ENCODE measurements around the gene GPHN. TPM values are rescaled to one million over a fixed set of nuclear protein-coding genes. Genes with fewer than 3 reads are reported as not detected.

Gene GPHN
- total RNA-seq, 1 experiment from 2014 or later = 18.1 TPM

DNA sequence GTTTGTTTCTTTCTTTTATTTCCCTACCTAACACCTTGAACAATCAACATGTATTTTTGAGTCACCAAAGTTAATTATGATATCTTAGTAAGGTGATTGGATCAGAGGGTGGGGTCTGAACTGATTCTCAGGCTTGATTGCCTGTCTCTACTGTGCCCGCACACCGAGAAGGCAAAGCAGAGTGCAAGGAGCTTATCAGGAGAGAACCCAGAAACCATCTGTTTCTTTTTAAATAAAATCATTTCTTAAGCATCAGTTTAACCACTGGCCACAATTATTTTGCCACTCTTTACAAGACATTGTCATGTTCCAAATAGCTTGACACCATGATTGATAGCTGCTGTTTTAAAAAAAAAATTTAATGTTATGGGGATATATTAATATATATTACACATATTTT lies 684.4 kb downstream of the GPHN start:
- no peak for DNase-seq (ENCODE audit: low spot score)
- ChIA-PET CTCF (interaction anchor here (1.6 kb wide), 1 partner anchor 94 kb away, joined by 9 read pairs; no protein-coding TSS in a partner anchor), POLR2A (no interaction called here)
- no peak for ATAC-seq
- Mint-ChIP-seq H3K9me3 (no peaks in the 10 kb centered on the region), H3K36me3 (no peaks in the 10 kb centered on the region), H3K27ac (no peak overlapping the region), H3K4me3 (no peak overlapping the region), H3K27me3 (ENCODE audit: low read depth) (no peaks in the 10 kb centered on the region), H3K4me1 (peaks cover 7% of the 10 kb centered on the region)
- TF ChIP-seq KAT7 (CRISPR knock-in tag; IDR thresholded peaks at IDR 0.05; ENCODE audit: borderline replicate concordance) (no peak), AR (CRISPR knock-in tag; IDR thresholded peaks at IDR 0.05) (no peak), NFE2L1 (CRISPR knock-in tag; IDR thresholded peaks at IDR 0.05) (no peak), USF2 (CRISPR knock-in tag; IDR thresholded peaks at IDR 0.05) (no peak)

GRCh38 chr14:67195279-67195678 lies 687.3 kb downstream of the GPHN start:
- ChIA-PET POLR2A (no interaction called here), CTCF (interaction anchor here (0.7 kb wide), 1 partner anchor 163 kb away, joined by 3 read pairs; no protein-coding TSS in a partner anchor)
- no peak for TF ChIP-seq NFYB (CRISPR knock-in tag; conservative IDR thresholded peaks at IDR 0.05; ENCODE audit: low read depth)
- TF ChIP-seq, protein P1, sequence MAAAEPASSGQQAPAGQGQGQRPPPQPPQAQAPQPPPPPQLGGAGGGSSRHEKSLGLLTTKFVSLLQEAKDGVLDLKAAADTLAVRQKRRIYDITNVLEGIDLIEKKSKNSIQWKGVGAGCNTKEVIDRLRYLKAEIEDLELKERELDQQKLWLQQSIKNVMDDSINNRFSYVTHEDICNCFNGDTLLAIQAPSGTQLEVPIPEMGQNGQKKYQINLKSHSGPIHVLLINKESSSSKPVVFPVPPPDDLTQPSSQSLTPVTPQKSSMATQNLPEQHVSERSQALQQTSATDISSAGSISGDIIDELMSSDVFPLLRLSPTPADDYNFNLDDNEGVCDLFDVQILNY (CRISPR knock-in tag; IDR thresholded peaks at IDR 0.05) = no peak
- TF ChIP-seq ARID4B (CRISPR knock-in tag; IDR thresholded peaks at IDR 0.05; ENCODE audit: borderline replicate concordance) = no peak
- TF ChIP-seq FOXK1 (CRISPR knock-in tag; IDR thresholded peaks at IDR 0.05) = no peak
- TF ChIP-seq ZNF121 (CRISPR knock-in tag; IDR thresholded peaks at IDR 0.05) = no peak
- no peak for TF ChIP-seq NR3C1 (CRISPR knock-in tag; conservative IDR thresholded peaks at IDR 0.05; ENCODE audit: low read depth)
- TF ChIP-seq NR1H2 (CRISPR knock-in tag; IDR thresholded peaks at IDR 0.05) = no peak
- TF ChIP-seq, protein P2, sequence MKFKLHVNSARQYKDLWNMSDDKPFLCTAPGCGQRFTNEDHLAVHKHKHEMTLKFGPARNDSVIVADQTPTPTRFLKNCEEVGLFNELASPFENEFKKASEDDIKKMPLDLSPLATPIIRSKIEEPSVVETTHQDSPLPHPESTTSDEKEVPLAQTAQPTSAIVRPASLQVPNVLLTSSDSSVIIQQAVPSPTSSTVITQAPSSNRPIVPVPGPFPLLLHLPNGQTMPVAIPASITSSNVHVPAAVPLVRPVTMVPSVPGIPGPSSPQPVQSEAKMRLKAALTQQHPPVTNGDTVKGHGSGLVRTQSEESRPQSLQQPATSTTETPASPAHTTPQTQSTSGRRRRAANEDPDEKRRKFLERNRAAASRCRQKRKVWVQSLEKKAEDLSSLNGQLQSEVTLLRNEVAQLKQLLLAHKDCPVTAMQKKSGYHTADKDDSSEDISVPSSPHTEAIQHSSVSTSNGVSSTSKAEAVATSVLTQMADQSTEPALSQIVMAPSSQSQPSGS (CRISPR knock-in tag; IDR thresholded peaks at IDR 0.05; ENCODE audit: borderline replicate concordance, low read depth) = no peak
- TF ChIP-seq JAZF1 (CRISPR knock-in tag; IDR thresholded peaks at IDR 0.05) = no peak
- no peak for TF ChIP-seq IRF1 (CRISPR knock-in tag; IDR thresholded peaks at IDR 0.05)
- TF ChIP-seq, protein P3, sequence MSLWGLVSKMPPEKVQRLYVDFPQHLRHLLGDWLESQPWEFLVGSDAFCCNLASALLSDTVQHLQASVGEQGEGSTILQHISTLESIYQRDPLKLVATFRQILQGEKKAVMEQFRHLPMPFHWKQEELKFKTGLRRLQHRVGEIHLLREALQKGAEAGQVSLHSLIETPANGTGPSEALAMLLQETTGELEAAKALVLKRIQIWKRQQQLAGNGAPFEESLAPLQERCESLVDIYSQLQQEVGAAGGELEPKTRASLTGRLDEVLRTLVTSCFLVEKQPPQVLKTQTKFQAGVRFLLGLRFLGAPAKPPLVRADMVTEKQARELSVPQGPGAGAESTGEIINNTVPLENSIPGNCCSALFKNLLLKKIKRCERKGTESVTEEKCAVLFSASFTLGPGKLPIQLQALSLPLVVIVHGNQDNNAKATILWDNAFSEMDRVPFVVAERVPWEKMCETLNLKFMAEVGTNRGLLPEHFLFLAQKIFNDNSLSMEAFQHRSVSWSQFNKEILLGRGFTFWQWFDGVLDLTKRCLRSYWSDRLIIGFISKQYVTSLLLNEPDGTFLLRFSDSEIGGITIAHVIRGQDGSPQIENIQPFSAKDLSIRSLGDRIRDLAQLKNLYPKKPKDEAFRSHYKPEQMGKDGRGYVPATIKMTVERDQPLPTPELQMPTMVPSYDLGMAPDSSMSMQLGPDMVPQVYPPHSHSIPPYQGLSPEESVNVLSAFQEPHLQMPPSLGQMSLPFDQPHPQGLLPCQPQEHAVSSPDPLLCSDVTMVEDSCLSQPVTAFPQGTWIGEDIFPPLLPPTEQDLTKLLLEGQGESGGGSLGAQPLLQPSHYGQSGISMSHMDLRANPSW (CRISPR knock-in tag; conservative IDR thresholded peaks at IDR 0.05; ENCODE audit: low read depth) = no peak
- no peak for TF ChIP-seq E2F1 (CRISPR knock-in tag; IDR thresholded peaks at IDR 0.05)

More at GRCh38 chr14:67195279-67195678, 687.3 kb downstream of the GPHN start:
- Mint-ChIP-seq H3K4me1 (no peaks in the 10 kb centered on the region), H3K4me3 (no peak overlapping the region), H3K9me3 (no peaks in the 10 kb centered on the region), H3K27me3 (ENCODE audit: low read depth) (no peaks in the 10 kb centered on the region), H3K36me3 (no peaks in the 10 kb centered on the region), H3K27ac (no peak overlapping the region)
- ATAC-seq (no peak), DNase-seq (ENCODE audit: low spot score) (no peak)
